Panc1 (cell line): ENCODE measurements around the gene NAA80.

Source experiments
- CTCF ChIP-seq: fragments of 450-650 bp; IDR thresholded peaks from 2 replicates; pipeline ENCODE4 v1.5.1; 2017; ENCODE audit warnings: mild to moderate bottlenecking
- POLR2AphosphoS5 ChIP-seq: IDR thresholded peaks from 2 replicates; pipeline ENCODE4 v1.6.1; 2012; ENCODE audit warnings: mild to moderate bottlenecking, low read depth, low read length, moderate library complexity
- REST ChIP-seq, 2 experiments: IDR thresholded peaks; 2 replicates each; pipeline ENCODE4 v1.6.1; 2011 to 2012; ENCODE audit warnings: low read depth in 2 of 2, control low read depth in 1 of 2, low read length in 1 of 2, mild to moderate bottlenecking in 1 of 2, moderate library complexity in 1 of 2; ENCODE audit not compliant: insufficient read depth in 1 of 2

GRCh38 chr3:50269460-50269859, 29.7 kb downstream of the NAA80 start:
- TF ChIP-seq CTCF (no peak), POLR2AphosphoS5 (no peak), REST (IDR thresholded peaks at IDR 0.05; ENCODE audit: insufficient read depth in 1 of 2, low read depth in 2 of 2, low read length in 1 of 2) (no peak)
